B cell (primary cell): ENCODE measurements around the gene PGBD5. TPM values are rescaled to one million over a fixed set of nuclear protein-coding genes. Genes with fewer than 3 reads are reported as not detected.

Experiments
- ATAC-seq: fragments of 200-7000 bp; cut with Tn5 transposase; one replicate; pipeline ENCODE4 v1.10.0; 2021; ENCODE audit warnings: low read depth, mild to moderate bottlenecking, moderate number of reproducible peaks, moderate library complexity
- CTCF ChIA-PET: fragments of 350-600 bp; sonication (Branson Sonifier 250); formaldehyde crosslinking; loops from one replicate; lab custom pipeline; 2021; ENCODE audit warnings: antibody characterized with exemption, inconsistent platforms; lab: Charles Lee
- POLR2A ChIA-PET: fragments of 350-600 bp; sonication (Branson Sonifier 250); formaldehyde crosslinking; loops from one replicate; lab custom pipeline; 2021; ENCODE audit warnings: antibody characterized with exemption; lab: Charles Lee
- DNase-seq: peaks from one replicate; pipeline ENCODE4 v3.0.0; 2013
- H2AFZ ChIP-seq: 2 replicates; pipeline ENCODE4 v1.6.1; 2012; ENCODE audit warnings: mild to moderate bottlenecking, low read depth, low read length; ENCODE audit not compliant: insufficient read depth, poor library complexity, severe bottlenecking
- H3K27ac ChIP-seq, 2 donors: 1 replicate in 1 of 2; 2 replicates in 1 of 2; pipeline ENCODE4 v1.5.1; 2012 to 2013; ENCODE audit warnings: low read length in 2 of 2, mild to moderate bottlenecking in 2 of 2, moderate library complexity in 1 of 2
- H3K27me3 ChIP-seq, 4 experiments: fragments of 200-600 bp in 1 of 4; sonication (generic) in 1 of 4; replicated peaks in 1 of 4; 1 replicate in 2 of 4; 2 replicates in 2 of 4; pipeline versions ENCODE4 v1.6.1 to v1.7.0; 2013 to 2016; ENCODE audit warnings: low read length in 3 of 4, mild to moderate bottlenecking in 2 of 4, mixed read lengths in 1 of 4, moderate library complexity in 1 of 4; ENCODE audit not compliant: insufficient read depth in 4 of 4, control insufficient read depth in 3 of 4; ENCODE audit errors: control extremely low read depth in 1 of 4
- H3K36me3 ChIP-seq, 2 experiments: replicated peaks in 1 of 2; 1 replicate in 1 of 2; 2 replicates in 1 of 2; pipeline versions ENCODE4 v1.6.1 to v1.7.1; 2013; ENCODE audit warnings: low read length in 1 of 2; ENCODE audit not compliant: insufficient read depth in 2 of 2, control insufficient read depth in 1 of 2; ENCODE audit errors: control extremely low read depth in 1 of 2, extremely low read depth in 1 of 2
- H3K4me1 ChIP-seq, 2 donors: fragments of 200-600 bp in 1 of 2; sonication (generic) in 1 of 2; 1 replicate in 1 of 2; 2 replicates in 1 of 2; pipeline versions ENCODE4 v1.5.1 to v1.6.1; 2013 to 2017; ENCODE audit warnings: low read length in 2 of 2; ENCODE audit not compliant: control insufficient read depth in 2 of 2, insufficient read depth in 2 of 2
- H3K4me2 ChIP-seq: replicated peaks from 2 replicates; pipeline ENCODE3; 2012; ENCODE audit warnings: mild to moderate bottlenecking, low read depth, low read length; ENCODE audit not compliant: poor library complexity, severe bottlenecking
- H3K4me3 ChIP-seq, 5 experiments: fragments of 200-600 bp in 1 of 5; sonication (generic) in 1 of 5; 1 replicate in 3 of 5; 2 replicates in 2 of 5; pipeline versions ENCODE4 v1.5.1 to v1.7.0; 2011 to 2016; ENCODE audit warnings: low read length in 4 of 5, mild to moderate bottlenecking in 4 of 5, low read depth in 2 of 5, control low read depth in 1 of 5, moderate library complexity in 1 of 5; ENCODE audit not compliant: insufficient read depth in 1 of 5; ENCODE audit errors: control extremely low read depth in 1 of 5, extremely low read depth in 1 of 5
- H3K79me2 ChIP-seq: fragments of 200-600 bp; sonication (generic); one replicate; pipeline ENCODE4 v1.6.0; 2016; ENCODE audit warnings: low read length; ENCODE audit not compliant: control insufficient read depth, insufficient read depth
- H3K9ac ChIP-seq: fragments of 200-600 bp; sonication (generic); 2 replicates; pipeline ENCODE4 v1.6.1; 2017; ENCODE audit warnings: mild to moderate bottlenecking, low read length, moderate library complexity
- H3K9me3 ChIP-seq, 3 donors: one replicate each; pipeline versions ENCODE4 v1.6.1 to v1.7.1; 2013; ENCODE audit warnings: low read length in 2 of 3; ENCODE audit not compliant: control insufficient read depth in 2 of 3, insufficient read depth in 1 of 3; ENCODE audit errors: control extremely low read depth in 1 of 3
- H4K20me1 ChIP-seq: 2 replicates; pipeline ENCODE4 v1.6.0; 2012; ENCODE audit warnings: mild to moderate bottlenecking, low read length; ENCODE audit not compliant: insufficient read depth, control insufficient read depth, poor library complexity, severe bottlenecking
- H3K27ac Mint-ChIP-seq: one replicate; pipeline ENCODE4 v1.8.0; 2021; ENCODE audit warnings: mixed read lengths
- H3K27me3 Mint-ChIP-seq: one replicate; pipeline ENCODE4 v1.8.0; 2021; ENCODE audit warnings: mixed read lengths
- H3K4me1 Mint-ChIP-seq: one replicate; pipeline ENCODE4 v1.8.0; 2021; ENCODE audit warnings: mixed read lengths
- H3K4me3 Mint-ChIP-seq: one replicate; pipeline ENCODE4 v1.8.0; 2021; ENCODE audit warnings: mixed read lengths
- H3K9me3 Mint-ChIP-seq: one replicate; pipeline ENCODE4 v1.8.0; 2022; ENCODE audit warnings: mixed read lengths; ENCODE audit not compliant: insufficient read depth
- EZH2 ChIP-seq: IDR thresholded peaks from 2 replicates; pipeline ENCODE4 v1.6.1; 2012; ENCODE audit warnings: borderline replicate concordance, low read depth, mild to moderate bottlenecking, moderate library complexity, low read length; ENCODE audit not compliant: insufficient read depth, poor library complexity, severe bottlenecking
- WGBS: methylation state at CpG from one replicate; pipeline ENCODE4 v1.1.5; 2013; ENCODE audit warnings: missing lambda C conversion rate; ENCODE audit not compliant: insufficient coverage; 5-methylcytosine and 5-hydroxymethylcytosine counted together
- intact Hi-C: fragments of 100-400 bp; cut with micrococcal nuclease; formaldehyde crosslinking; loops from one replicate; pipeline ENCODE4 v1.10.0; 2022
- polyA plus RNA-seq: library from polyadenylated mRNA; depleted of rRNA; stranded (reverse); fragments of >200 nt; gene quantifications from 2 replicates; pipeline ENCODE4 v1.2.3, GENCODE V29; 2012
- total RNA-seq, 2 donors: library from RNA; stranded (reverse); fragments of 120-200 nt in 1 of 2; gene quantifications; 1 replicate in 1 of 2; 2 replicates in 1 of 2; pipeline versions ENCODE4 v1.2.3 to v1.2.4, GENCODE V29; 2013 to 2022
- TF ChIP-seq, protein P1 (sequence below): fragments of 200-600 bp; IDR thresholded peaks from one replicate; pipeline ENCODE4 v1.8.0; 2022; ENCODE audit warnings: antibody characterized with exemption, mild to moderate bottlenecking

The PGBD5 gene
- total and polyA plus RNA-seq, 2 donors (not counting 1 experiment from before 2014, with no cell fraction given): 0.07 TPM; not detected in 1

DNA sequence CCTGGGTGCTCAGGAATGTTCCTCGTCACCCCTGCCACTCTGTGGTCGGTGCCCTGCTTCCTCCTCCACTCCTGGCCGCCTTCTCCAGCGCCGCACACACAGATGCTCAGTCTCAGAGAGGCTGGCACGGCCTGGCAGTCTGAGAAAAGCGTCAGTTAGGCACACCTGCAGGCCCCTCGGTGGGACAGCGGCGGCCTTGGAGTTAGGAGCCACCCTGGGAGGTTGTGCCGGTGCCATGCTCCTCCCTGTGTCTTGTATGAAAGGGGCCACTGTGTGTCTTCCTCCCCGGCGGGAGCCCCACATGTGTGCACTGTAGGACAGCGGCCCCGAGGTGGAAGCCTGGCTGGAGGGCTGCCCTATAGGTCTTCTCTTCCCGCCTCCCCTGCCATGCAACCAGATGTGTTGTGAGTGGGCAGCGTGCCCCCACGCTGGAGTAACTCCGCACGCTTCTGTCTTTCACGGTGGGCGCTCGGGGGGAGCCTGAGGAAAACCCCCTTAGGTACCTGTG is 145.2 kb downstream of the PGBD5 start:
- no peak for ATAC-seq
- Histone ChIP-seq H3K9me3 (no peaks in the 10 kb centered on the region), H3K27ac (peak overlapping the region in 1 of 2 donors; percentile 53), H3K4me2 (peak overlapping the region; percentile 68), H4K20me1 (no peaks in the 10 kb centered on the region), H3K79me2 (no peaks in the 10 kb centered on the region), H3K4me1 (peaks cover 67 to 70% of the 10 kb centered on the region in 2 donors), H2AFZ (peak overlapping the region; percentile 46), H3K9ac (peak overlapping the region; percentile 22), H3K36me3 (peaks cover 1 to 17% of the 10 kb centered on the region in 2 experiments), H3K27me3 (no peaks in the 10 kb centered on the region), H3K4me3 (no peak overlapping the region)
- CTCF ChIA-PET: interaction anchor here (1.0 to 1.6 kb wide), 6 partner anchors 25 to 620 kb away, joined by 3 to 8 read pairs (median 4); no protein-coding TSS in a partner anchor
- H3K9me3 Mint-ChIP-seq: no peaks in the 10 kb centered on the region
- 53% methylated on average over 22 of the region's 23 CpGs for WGBS
- TF ChIP-seq, protein P1, sequence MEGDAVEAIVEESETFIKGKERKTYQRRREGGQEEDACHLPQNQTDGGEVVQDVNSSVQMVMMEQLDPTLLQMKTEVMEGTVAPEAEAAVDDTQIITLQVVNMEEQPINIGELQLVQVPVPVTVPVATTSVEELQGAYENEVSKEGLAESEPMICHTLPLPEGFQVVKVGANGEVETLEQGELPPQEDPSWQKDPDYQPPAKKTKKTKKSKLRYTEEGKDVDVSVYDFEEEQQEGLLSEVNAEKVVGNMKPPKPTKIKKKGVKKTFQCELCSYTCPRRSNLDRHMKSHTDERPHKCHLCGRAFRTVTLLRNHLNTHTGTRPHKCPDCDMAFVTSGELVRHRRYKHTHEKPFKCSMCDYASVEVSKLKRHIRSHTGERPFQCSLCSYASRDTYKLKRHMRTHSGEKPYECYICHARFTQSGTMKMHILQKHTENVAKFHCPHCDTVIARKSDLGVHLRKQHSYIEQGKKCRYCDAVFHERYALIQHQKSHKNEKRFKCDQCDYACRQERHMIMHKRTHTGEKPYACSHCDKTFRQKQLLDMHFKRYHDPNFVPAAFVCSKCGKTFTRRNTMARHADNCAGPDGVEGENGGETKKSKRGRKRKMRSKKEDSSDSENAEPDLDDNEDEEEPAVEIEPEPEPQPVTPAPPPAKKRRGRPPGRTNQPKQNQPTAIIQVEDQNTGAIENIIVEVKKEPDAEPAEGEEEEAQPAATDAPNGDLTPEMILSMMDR: no peak
- no peak for TF ChIP-seq EZH2
- peak; percentile 33 for DNase-seq
- H3K27ac Mint-ChIP-seq: peak overlapping the region; percentile 78
- intact Hi-C loops: no loop called here
- H3K4me3 Mint-ChIP-seq: peak overlapping the region; percentile 62
- POLR2A ChIA-PET: no interaction called here
- H3K27me3 Mint-ChIP-seq: no peaks in the 10 kb centered on the region
- peaks cover 79% of the 10 kb centered on the region for H3K4me1 Mint-ChIP-seq

DNA sequence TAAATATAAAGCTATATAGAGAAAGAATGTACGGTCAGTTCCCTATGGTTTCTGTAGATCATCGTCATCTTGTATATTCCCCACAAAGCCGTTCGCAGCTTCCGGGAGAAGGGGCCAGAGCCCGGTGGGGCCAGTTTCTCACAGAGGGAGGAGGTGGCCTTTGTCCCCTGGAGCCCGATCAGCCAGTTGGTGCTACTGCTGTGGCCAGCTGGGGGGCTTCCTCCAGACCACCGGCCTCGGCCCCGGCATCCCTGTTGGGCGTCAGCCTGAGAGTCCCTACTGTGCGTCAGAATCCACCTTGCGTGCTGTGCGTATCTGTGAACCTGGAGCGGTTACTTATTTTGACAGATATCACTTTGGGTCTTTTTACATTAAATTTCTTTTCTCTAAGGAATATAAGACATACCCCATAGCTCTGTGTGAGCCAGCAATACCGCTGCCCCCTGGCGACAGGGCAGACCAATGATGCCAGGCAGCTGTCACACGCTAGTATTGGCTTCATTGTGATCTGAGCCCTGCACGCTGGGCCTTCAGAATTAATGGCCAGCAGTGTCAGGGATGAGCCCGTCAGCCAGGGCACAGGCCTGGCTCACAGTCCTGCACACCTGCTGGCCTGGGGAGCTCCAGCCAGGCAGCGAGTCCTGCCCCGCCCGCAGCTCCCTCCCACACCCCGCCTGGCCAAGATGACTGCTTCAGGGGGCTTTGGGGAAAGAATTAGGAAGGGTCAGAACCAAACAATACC is 145.9 kb downstream of the PGBD5 start:
- 97% methylated on average over 24 of the region's 24 CpGs for WGBS
- ChIA-PET CTCF (interaction anchor here (0.7 to 1.6 kb wide), 5 partner anchors 26 to 619 kb away, joined by 3 to 5 read pairs (median 3); no protein-coding TSS in a partner anchor), POLR2A (no interaction called here)
- ATAC-seq: no peak
- H3K4me2 ChIP-seq: peak overlapping the region; percentile 68
- no peaks in the 10 kb centered on the region for H4K20me1 ChIP-seq
- Mint-ChIP-seq H3K27me3 (no peaks in the 10 kb centered on the region), H3K9me3 (no peaks in the 10 kb centered on the region), H3K27ac (peak overlapping the region; percentile 78), H3K4me3 (peak overlapping the region; percentile 49), H3K4me1 (peaks cover 79% of the 10 kb centered on the region)
- no peak for DNase-seq
- H3K27me3 ChIP-seq: no peaks in the 10 kb centered on the region
- peak overlapping the region; percentile 22 for H3K9ac ChIP-seq
- peaks cover 1 to 17% of the 10 kb centered on the region in 2 experiments for H3K36me3 ChIP-seq
- H3K4me1 ChIP-seq: peaks cover 67 to 70% of the 10 kb centered on the region in 2 donors
- peak overlapping the region in 1 of 5 experiments; percentile 13 for H3K4me3 ChIP-seq
- no peaks in the 10 kb centered on the region for H3K9me3 ChIP-seq
- TF ChIP-seq, protein P1: no peak
- no peak for TF ChIP-seq EZH2
- intact Hi-C loops: no loop called here
- H3K27ac ChIP-seq: peak overlapping the region in 1 of 2 donors; percentile 53
- H2AFZ ChIP-seq: peak overlapping the region; percentile 49
- no peaks in the 10 kb centered on the region for H3K79me2 ChIP-seq
